HEK293T (cell line): Measurements from ENCODE around the gene MFAP3.

Source experiments
- CTCF ChIA-PET: fragments of 350-600 bp; formaldehyde crosslinking; extraction: SDS; loops from one replicate; lab custom pipeline; 2021; ENCODE audit warnings: antibody characterized with exemption, inconsistent platforms; lab: Yijun Ruan, JAX
- POLR2A ChIA-PET: fragments of 350-600 bp; formaldehyde crosslinking; extraction: SDS; loops from one replicate; lab custom pipeline; 2020; ENCODE audit warnings: antibody characterized with exemption, inconsistent platforms; lab: Yijun Ruan, JAX
- DNase-seq: peaks from one replicate; pipeline ENCODE4 v3.0.0; 2012; ENCODE audit warnings: mixed read lengths; ENCODE audit errors: extremely low spot score
- ARNT ChIP-seq: fragments of 450-650 bp; IDR thresholded peaks from 2 replicates; pipeline ENCODE4 v1.6.1; 2017; ENCODE audit warnings: mild to moderate bottlenecking
- BHLHE40 ChIP-seq: fragments of 450-650 bp; IDR thresholded peaks from 2 replicates; pipeline ENCODE4 v1.6.1; 2016; ENCODE audit warnings: mild to moderate bottlenecking, moderate library complexity, borderline replicate concordance
- CTBP1 ChIP-seq: fragments of 450-650 bp; IDR thresholded peaks from 2 replicates; pipeline ENCODE4 v1.6.1; 2016; ENCODE audit warnings: borderline replicate concordance
- ELF4 ChIP-seq: fragments of 450-650 bp; IDR thresholded peaks from 2 replicates; pipeline ENCODE4 v1.6.1; 2017; ENCODE audit warnings: antibody characterized with exemption
- FOXA1 ChIP-seq: fragments of 450-650 bp; IDR thresholded peaks from 2 replicates; pipeline ENCODE4 v1.6.1; 2016; ENCODE audit warnings: mild to moderate bottlenecking
- FOXK2 ChIP-seq: fragments of 450-650 bp; IDR thresholded peaks from 2 replicates; pipeline ENCODE4 v1.6.1; 2016; ENCODE audit warnings: mild to moderate bottlenecking
- FOXM1 ChIP-seq: fragments of 450-650 bp; IDR thresholded peaks from 2 replicates; pipeline ENCODE4 v1.6.1; 2017; ENCODE audit warnings: mild to moderate bottlenecking, borderline replicate concordance
- HDGF ChIP-seq: fragments of 450-650 bp; IDR thresholded peaks from 2 replicates; pipeline ENCODE4 v1.6.1; 2017; ENCODE audit warnings: antibody characterized with exemption, borderline replicate concordance
- L3MBTL2 ChIP-seq: fragments of 450-650 bp; conservative IDR thresholded peaks from 2 replicates; pipeline ENCODE4 v1.6.1; 2016; ENCODE audit warnings: mild to moderate bottlenecking
- LEF1 ChIP-seq: fragments of 450-650 bp; IDR thresholded peaks from 2 replicates; pipeline ENCODE4 v1.6.1; 2017; ENCODE audit warnings: mild to moderate bottlenecking, borderline replicate concordance
- NFRKB ChIP-seq: fragments of 450-650 bp; IDR thresholded peaks from 2 replicates; pipeline ENCODE4 v1.6.1; 2016; ENCODE audit warnings: mild to moderate bottlenecking, moderate library complexity
- SP1 ChIP-seq: fragments of 450-650 bp; IDR thresholded peaks from 2 replicates; pipeline ENCODE4 v1.6.1; 2017
- SUZ12 ChIP-seq: fragments of 450-650 bp; IDR thresholded peaks from 2 replicates; pipeline ENCODE4 v1.6.1; 2016; ENCODE audit warnings: mild to moderate bottlenecking
- TARDBP ChIP-seq: fragments of 450-650 bp; IDR thresholded peaks from 2 replicates; pipeline ENCODE4 v1.6.1; 2016
- ZNF384 ChIP-seq: fragments of 450-650 bp; IDR thresholded peaks from 2 replicates; pipeline ENCODE4 v1.6.1; 2016
- TF ChIP-seq, protein P1 (sequence below): fragments of 450-650 bp; IDR thresholded peaks from 2 replicates; pipeline ENCODE4 v1.6.1; 2016

The MFAP3 gene

DNA sequence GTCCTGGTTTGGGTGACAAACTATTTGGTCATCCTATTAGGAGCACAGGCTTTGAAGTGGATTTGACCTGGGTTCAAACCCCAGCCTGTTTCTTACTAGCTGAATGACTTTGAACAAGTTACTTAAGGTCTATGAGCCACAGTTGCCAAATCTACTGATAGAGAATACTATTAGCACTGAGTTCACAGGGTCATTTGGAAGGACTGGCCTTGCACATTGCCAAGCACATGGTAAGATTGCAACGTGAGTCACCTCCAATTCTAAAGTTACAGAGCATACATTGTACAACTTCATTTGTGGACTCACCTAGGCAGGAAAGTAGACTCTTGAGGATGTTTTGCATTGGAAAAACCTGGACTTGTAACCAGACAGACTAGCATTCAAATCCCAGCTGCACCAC lies 38.9 kb downstream of the MFAP3 start:
- DNase-seq: no peak
- ChIA-PET CTCF (interaction anchor here (1.0 kb wide), 1 partner anchor 102 kb away, joined by 3 read pairs; no protein-coding TSS in a partner anchor), POLR2A (no interaction called here)
- no peak for TF ChIP-seq NFRKB

DNA sequence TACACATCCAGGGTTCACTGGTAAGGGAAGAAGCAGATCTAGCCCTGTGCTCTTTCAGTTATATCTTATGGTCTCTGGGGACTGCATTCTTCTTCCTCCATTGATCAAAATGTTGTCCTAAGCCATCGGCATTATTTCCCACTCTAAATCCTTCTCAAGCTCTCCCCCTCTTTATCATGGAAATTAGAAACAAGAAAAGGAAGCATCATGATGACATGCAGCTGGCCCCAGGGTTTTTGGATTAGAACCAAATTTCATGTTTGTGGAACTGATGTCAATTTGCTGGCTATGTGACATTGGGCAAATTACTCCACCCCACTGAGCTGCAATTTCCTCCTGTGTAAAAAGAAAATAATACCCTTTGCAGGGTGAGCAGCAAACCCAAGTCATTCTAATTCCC lies 39.5 kb downstream of the MFAP3 start:
- ChIA-PET CTCF (no interaction called here), POLR2A (no interaction called here)
- TF ChIP-seq SP1 (no peak), ARNT (no peak), FOXA1 (no peak), TARDBP (no peak), FOXK2 (no peak), HDGF (no peak), ZNF384 (no peak), ELF4 (no peak), L3MBTL2 (no peak), NFRKB (no peak), BHLHE40 (no peak), CTBP1 (no peak), FOXM1 (no peak), SUZ12 (no peak), LEF1 (no peak)
- TF ChIP-seq, protein P1, sequence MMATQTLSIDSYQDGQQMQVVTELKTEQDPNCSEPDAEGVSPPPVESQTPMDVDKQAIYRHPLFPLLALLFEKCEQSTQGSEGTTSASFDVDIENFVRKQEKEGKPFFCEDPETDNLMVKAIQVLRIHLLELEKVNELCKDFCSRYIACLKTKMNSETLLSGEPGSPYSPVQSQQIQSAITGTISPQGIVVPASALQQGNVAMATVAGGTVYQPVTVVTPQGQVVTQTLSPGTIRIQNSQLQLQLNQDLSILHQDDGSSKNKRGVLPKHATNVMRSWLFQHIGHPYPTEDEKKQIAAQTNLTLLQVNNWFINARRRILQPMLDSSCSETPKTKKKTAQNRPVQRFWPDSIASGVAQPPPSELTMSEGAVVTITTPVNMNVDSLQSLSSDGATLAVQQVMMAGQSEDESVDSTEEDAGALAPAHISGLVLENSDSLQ: no peak
- DNase-seq: no peak

DNA sequence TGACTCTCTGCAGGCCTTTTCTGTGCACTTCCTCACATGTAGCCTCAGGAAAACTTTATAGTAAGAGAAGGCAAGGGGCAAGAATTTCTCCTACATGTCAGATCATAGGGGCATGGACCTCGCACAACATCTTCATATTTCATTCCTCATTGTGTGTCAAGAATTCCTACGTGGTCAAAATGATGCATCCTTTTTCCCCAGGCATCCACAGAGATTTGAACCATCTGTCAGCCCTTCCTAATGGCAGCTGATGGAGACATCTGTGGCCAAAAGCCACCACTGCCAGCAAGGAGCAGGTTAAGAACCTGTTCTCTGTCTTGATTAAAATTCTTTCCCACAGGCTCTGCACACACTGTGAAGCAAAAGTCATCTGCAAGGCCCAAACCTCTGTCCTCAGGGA lies 42.5 kb downstream of the MFAP3 start:
- no peak for TF ChIP-seq BHLHE40
- TF ChIP-seq SUZ12: no peak
- POLR2A ChIA-PET: no interaction called here
- CTCF ChIA-PET: interaction anchor here (1.3 to 1.4 kb wide), 2 partner anchors 8 to 324 kb away, joined by 4 to 6 read pairs; no protein-coding TSS in a partner anchor
- DNase-seq: no peak

DNA sequence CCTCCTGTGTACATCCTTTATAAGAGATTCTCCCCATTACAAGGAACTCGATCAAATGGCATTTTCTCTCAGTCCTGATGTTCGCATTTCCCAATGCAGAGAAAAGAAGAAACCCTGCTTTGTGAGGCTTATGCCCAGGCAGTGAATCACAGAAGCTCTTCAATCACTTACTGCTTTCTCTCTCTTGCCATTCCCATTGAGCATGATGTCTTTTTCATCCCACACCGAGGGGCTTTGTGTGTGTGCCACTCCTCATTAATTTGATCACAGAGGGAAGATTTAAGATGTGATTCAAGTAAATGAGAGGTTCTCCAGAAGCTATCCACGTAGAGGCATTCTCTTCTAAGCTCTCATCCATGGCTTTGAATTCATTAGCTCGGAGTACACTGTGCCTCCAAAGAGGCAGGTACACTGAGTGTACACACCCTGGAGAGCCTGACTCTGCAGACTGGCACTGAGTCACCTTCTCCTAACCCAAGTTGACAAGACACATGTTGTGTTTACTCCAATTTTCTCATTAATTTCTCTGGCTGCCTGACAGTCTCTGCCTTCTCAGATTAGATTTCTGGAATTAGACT lies 45.4 kb downstream of the MFAP3 start:
- DNase-seq: no peak
- POLR2A ChIA-PET: interaction anchor here (1.2 kb wide), 1 partner anchor 46 kb away, joined by 5 read pairs; the partner anchor contains the start of genes FAM114A2 and MFAP3
- CTCF ChIA-PET: no interaction called here
- TF ChIP-seq CTBP1: no peak

DNA sequence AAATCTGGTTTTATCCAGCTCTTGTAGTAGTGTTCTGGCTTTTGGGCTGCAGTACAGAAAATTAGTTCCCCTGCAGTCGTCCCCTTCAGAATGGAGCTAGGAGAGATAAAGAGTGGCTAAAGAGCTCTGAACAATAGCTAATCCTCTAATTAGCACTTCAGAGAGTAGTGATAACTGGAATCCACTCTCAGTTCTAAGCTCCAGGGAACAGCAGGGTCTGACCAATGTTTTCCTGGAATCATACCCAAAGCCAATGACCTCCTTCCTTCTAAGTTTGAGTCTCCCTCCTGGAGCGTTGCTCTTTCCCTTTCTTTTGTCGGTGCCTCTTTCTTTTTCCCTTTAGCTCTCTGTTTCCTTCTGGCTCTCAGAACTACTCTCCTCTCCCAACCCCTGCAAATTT lies 47.4 kb downstream of the MFAP3 start:
- ChIA-PET CTCF (interaction anchor here (0.6 to 1.0 kb wide), 3 partner anchors 32 to 1010 kb away, joined by 3 read pairs; no protein-coding TSS in a partner anchor), POLR2A (interaction anchor here (1.2 kb wide), 1 partner anchor 47 kb away, joined by 3 read pairs; the partner anchor contains the start of genes FAM114A2 and MFAP3)
- no peak for DNase-seq
- no peak for TF ChIP-seq FOXA1
- TF ChIP-seq HDGF: no peak
- TF ChIP-seq FOXK2: no peak
- TF ChIP-seq SP1: no peak
- TF ChIP-seq CTBP1: no peak
- no peak for TF ChIP-seq LEF1
- TF ChIP-seq ARNT: no peak

DNA sequence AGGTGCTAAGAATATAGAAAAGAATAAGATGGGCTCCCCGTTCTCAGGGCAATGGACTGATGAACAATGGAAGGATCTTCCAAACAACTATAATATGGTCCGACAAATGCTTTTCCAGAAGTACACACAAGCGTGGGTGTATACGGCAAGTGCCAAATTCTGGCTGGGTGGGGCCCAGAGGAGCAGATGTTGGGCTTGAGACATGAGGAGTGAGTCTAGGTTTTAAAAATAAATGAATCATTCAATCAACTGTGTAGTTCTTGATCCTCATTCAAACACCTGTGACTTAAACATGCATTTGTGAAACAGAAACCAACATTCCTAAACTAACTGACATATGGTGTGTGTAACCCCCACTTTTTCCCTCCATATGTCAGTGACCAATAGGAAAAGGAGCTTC lies 47.9 kb downstream of the MFAP3 start:
- CTCF ChIA-PET: interaction anchor here (0.6 to 1.1 kb wide), 3 partner anchors 10 to 111 kb away, joined by 3 read pairs; no protein-coding TSS in a partner anchor

DNA sequence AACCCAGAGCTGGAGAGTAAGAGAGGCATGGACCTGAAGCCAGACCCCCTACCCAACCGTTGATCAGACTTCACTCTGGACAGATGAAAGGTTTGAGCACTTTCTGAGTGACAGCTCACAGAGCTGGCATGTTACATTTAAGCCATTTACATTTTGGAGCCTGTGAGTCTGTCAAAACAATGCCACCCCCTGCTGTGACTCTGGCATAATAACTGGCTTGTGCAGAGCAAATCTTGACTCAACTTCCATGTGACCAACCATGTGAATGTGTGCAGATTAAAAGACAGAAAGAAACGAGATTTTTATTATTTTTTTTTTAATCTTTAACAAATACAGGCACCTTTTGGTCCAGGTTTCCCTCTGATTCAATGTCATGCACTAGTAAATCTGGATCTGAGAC lies 48.5 kb downstream of the MFAP3 start:
- ChIA-PET POLR2A (no interaction called here), CTCF (interaction anchor here (1.0 to 1.1 kb wide), 2 partner anchors 11 to 110 kb away, joined by 3 read pairs; no protein-coding TSS in a partner anchor)
- TF ChIP-seq ZNF384 (no peak), HDGF (no peak)
- TF ChIP-seq, protein P1: peak; percentile 88
- DNase-seq: no peak

More for the DNA sequence above, 47.9 kb downstream of the MFAP3 start:
- TF ChIP-seq L3MBTL2 (no peak), FOXM1 (no peak), ELF4 (no peak), CTBP1 (no peak), ZNF384 (no peak), NFRKB (no peak), FOXA1 (no peak), HDGF (no peak), BHLHE40 (no peak), SUZ12 (no peak), FOXK2 (no peak), LEF1 (no peak), TARDBP (no peak), ARNT (no peak), SP1 (no peak)
- TF ChIP-seq, protein P1: no peak
- POLR2A ChIA-PET: interaction anchor here (1.2 kb wide), 1 partner anchor 48 kb away, joined by 3 read pairs; the partner anchor contains the start of genes FAM114A2 and MFAP3
- DNase-seq: no peak
